DND-41 (cell line): ENCODE data around the gene HHATL.

Experiments
- EZH2 ChIP-seq: IDR thresholded peaks from 3 replicates; pipeline ENCODE4 v1.6.1; 2012; ENCODE audit warnings: borderline replicate concordance, low read depth, mild to moderate bottlenecking, moderate library complexity, low read length, inconsistent platforms; ENCODE audit not compliant: severe bottlenecking
- TF ChIP-seq, protein P1 (sequence below): IDR thresholded peaks from 2 replicates; pipeline ENCODE4 v1.5.1; 2012; ENCODE audit warnings: borderline replicate concordance, low read length, moderate library complexity, mild to moderate bottlenecking; ENCODE audit not compliant: poor library complexity, severe bottlenecking; ENCODE audit errors: extremely low read depth

DNA sequence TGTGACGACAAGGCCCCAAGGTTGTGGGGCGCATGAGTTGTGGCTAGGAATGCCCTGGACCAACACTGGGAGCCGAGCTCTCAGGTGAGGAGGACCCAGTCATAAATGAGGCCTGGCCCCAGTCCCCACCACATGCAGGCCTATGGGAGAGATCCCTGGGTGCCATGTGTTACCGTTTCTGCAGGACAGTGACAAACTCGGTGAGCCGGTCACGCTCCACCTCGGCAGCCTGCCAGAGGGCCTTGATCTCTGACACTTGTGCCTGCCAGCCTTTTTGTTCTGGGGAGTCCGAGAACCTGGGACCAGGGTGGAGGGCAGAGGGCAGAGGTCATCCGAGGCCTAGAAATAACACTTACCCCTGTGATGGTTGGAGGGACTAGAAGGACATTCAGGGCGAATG is 27.7 kb upstream of the HHATL start:
- TF ChIP-seq, protein P1, sequence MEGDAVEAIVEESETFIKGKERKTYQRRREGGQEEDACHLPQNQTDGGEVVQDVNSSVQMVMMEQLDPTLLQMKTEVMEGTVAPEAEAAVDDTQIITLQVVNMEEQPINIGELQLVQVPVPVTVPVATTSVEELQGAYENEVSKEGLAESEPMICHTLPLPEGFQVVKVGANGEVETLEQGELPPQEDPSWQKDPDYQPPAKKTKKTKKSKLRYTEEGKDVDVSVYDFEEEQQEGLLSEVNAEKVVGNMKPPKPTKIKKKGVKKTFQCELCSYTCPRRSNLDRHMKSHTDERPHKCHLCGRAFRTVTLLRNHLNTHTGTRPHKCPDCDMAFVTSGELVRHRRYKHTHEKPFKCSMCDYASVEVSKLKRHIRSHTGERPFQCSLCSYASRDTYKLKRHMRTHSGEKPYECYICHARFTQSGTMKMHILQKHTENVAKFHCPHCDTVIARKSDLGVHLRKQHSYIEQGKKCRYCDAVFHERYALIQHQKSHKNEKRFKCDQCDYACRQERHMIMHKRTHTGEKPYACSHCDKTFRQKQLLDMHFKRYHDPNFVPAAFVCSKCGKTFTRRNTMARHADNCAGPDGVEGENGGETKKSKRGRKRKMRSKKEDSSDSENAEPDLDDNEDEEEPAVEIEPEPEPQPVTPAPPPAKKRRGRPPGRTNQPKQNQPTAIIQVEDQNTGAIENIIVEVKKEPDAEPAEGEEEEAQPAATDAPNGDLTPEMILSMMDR, result no peak
- no peak for TF ChIP-seq EZH2
